GM12801 (cell line): Measurements from ENCODE around the gene AGPS.

ENCODE experiments used
- CTCF ChIP-seq: IDR thresholded peaks from one replicate; pipeline ENCODE4 v1.5.1; 2011; ENCODE audit warnings: control low read depth; ENCODE audit not compliant: insufficient read length; ENCODE audit errors: extremely low read depth

The AGPS gene

DNA sequence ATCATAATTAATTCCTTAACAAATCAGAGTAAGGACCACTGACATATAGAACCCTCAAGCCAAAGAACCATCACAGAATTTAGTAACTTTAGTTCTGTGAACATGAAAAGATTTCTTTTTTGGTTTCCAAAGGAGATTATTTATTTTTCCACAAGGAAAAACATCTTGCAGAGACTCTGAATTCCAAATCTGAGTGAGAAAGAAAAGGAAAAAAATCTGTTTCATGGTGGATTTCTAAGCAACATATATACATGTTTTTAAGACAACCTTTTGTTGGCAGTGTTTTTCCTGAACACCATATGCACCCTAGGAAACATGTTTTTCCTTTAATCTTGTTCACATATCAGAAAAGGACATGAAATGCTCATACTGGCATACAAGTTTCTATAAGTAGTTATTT, 149.8 kb downstream of the AGPS start:
- TF ChIP-seq CTCF: no peak

DNA sequence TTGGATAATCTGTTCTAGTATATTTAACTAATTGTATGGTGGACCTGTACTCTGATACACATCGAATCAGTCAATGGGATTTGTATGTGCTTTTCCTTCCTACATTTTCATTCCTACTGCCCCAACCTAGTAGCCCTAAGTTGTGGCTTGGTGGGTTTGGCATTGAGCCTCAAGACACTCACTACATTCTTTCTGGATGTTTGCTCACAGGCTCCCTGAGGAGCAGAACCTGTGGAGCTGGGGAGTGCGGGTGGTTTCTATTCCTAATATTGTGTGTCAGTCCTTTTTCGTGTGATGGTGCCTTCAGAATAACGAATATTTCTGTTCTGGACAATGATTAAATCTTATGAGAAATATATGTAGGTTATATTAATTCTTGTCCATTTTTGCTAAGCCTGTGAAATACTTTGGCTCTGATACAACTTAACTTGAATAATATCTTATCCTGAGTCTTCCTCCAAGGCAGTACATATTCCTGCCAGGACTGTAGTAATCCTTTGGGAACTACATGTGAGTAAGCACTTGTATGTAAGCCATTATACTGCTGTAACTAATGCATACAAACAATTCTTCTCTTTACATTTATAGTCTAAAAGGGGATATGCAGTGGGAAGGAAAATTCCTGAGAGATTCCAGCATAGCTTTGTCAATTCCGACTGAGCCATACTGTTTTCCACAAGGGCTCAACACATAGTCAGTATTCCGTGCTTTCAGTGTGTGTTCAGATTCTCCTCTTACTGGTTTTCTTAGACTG, 150.6 kb downstream of the AGPS start:
- no peak for TF ChIP-seq CTCF

DNA sequence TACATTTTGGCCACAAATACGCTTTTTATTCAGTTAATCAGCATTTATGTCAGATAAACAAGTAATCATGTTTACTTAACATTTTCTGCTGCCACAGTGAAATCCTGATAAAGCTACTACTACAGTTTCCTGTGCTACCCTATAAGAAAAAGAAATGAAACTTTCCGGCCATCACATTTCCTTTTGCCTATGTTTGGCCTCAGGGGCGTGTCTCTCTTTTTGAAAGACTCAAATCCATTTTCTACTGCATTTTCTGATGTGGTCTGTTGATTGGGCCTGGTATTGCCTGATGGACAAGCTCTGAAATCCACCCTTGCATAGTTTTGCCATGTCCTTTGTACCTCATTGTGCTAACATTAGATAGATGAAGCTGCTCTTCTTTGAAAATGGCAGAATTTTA, 152.6 kb downstream of the AGPS start:
- no peak for TF ChIP-seq CTCF

DNA sequence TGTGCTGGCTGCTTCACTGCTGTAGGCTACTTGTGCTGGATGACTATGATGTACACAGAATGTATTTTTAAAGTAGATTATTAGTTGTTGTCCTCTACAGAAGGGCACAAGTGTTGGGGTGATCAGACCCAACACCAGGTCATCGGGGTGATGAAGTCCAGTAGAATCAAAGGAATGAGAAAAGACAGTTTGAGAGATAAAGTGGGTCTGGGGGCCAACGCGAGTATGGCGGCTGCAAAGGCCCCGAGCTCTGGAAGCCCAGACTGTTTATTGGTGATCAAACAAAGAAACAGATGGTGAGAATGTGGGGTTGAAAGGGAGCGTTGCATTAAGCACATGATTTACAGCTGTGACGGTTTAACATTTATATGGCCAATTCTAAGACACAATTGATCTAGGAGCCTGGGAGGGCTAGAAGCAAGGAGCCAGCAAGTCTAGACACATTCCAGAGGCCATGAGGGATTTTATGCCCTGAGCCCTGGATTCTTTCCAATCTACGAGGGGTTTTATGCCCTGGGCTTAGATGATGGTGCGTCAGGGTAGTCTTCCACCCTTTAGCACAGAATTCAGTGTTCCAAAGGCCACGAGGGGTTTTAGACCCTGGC, 153.5 kb downstream of the AGPS start:
- TF ChIP-seq CTCF: no peak

GRCh38 chr2:177547122-177547521, 154.5 kb downstream of the AGPS start:
- TF ChIP-seq CTCF: no peak

- TF ChIP-seq CTCF: no peak
Observed at GRCh38 chr2:177547772-177548171, 155.2 kb downstream of the AGPS start.

DNA sequence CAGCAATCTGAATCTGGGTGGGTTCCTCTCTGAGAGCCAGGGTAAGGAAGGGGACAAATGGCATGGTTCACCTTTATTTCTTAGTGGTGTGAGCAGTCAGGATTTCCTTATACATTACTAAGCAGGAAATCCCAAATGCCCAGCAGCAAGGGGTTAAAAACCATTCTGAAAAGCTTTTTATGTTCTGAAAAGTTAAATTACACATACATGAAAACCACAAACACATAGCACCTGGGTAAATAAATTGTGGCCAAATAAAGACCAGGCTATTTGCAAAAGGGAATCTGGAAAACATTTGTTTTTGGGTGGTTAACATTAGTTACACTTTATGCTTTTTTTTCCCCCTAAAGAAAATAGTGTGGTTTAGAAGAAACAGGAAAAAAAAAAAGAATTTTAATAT, 156.1 kb downstream of the AGPS start:
- TF ChIP-seq CTCF: no peak
